Osteocyte (in vitro differentiated cells): ENCODE results near the gene TMPRSS9. TPM values are rescaled to one million over a fixed set of nuclear protein-coding genes. Genes with fewer than 3 reads are reported as not detected.

Experiments used
- DNase-seq: peaks from one replicate; pipeline ENCODE4 v3.0.0; 2021; ENCODE audit warnings: mixed read lengths; ENCODE audit not compliant: unreplicated experiment; ENCODE audit errors: extremely low spot score
- H3K27ac Mint-ChIP-seq: one replicate; pipeline ENCODE4 v1.8.0; 2021; ENCODE audit warnings: mild to moderate bottlenecking, mixed read lengths; ENCODE audit not compliant: unreplicated experiment
- H3K27me3 Mint-ChIP-seq: one replicate; pipeline ENCODE4 v1.8.0; 2021; ENCODE audit warnings: mixed read lengths; ENCODE audit not compliant: unreplicated experiment
- H3K36me3 Mint-ChIP-seq: one replicate; pipeline ENCODE4 v1.8.0; 2021; ENCODE audit warnings: mixed read lengths; ENCODE audit not compliant: unreplicated experiment
- H3K4me1 Mint-ChIP-seq: one replicate; pipeline ENCODE4 v1.8.0; 2021; ENCODE audit warnings: mixed read lengths; ENCODE audit not compliant: unreplicated experiment
- H3K4me3 Mint-ChIP-seq: one replicate; pipeline ENCODE4 v1.8.0; 2021; ENCODE audit warnings: mild to moderate bottlenecking, moderate library complexity, mixed read lengths; ENCODE audit not compliant: unreplicated experiment
- H3K9me3 Mint-ChIP-seq: one replicate; pipeline ENCODE4 v1.8.0; 2021; ENCODE audit warnings: mixed read lengths; ENCODE audit not compliant: unreplicated experiment
- total RNA-seq: library from RNA; stranded (reverse); gene quantifications from 2 replicates; pipeline ENCODE4 v1.2.1, GENCODE V29; 2021
- TF ChIP-seq, protein P1 (sequence below): fragments of 200-600 bp; sonication (generic); IDR thresholded peaks from 2 replicates; pipeline ENCODE4 v1.5.0; 2021; ENCODE audit warnings: antibody characterized with exemption, mild to moderate bottlenecking, moderate library complexity

TMPRSS9 gene
- total RNA-seq, 1 donor from 2014 or later: 0.08 TPM

- no peak for DNase-seq
- H3K9me3 Mint-ChIP-seq: no peaks in the 10 kb centered on the region
- H3K4me1 Mint-ChIP-seq: peaks cover 12% of the 10 kb centered on the region
- H3K4me3 Mint-ChIP-seq: no peak overlapping the region
- TF ChIP-seq, protein P1, sequence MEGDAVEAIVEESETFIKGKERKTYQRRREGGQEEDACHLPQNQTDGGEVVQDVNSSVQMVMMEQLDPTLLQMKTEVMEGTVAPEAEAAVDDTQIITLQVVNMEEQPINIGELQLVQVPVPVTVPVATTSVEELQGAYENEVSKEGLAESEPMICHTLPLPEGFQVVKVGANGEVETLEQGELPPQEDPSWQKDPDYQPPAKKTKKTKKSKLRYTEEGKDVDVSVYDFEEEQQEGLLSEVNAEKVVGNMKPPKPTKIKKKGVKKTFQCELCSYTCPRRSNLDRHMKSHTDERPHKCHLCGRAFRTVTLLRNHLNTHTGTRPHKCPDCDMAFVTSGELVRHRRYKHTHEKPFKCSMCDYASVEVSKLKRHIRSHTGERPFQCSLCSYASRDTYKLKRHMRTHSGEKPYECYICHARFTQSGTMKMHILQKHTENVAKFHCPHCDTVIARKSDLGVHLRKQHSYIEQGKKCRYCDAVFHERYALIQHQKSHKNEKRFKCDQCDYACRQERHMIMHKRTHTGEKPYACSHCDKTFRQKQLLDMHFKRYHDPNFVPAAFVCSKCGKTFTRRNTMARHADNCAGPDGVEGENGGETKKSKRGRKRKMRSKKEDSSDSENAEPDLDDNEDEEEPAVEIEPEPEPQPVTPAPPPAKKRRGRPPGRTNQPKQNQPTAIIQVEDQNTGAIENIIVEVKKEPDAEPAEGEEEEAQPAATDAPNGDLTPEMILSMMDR: no peak
- no peak overlapping the region for H3K27ac Mint-ChIP-seq
- no peaks in the 10 kb centered on the region for H3K27me3 Mint-ChIP-seq
- H3K36me3 Mint-ChIP-seq: no peaks in the 10 kb centered on the region
Observed at GRCh38 chr19:2451741-2452140, 91.7 kb downstream of the TMPRSS9 start.

DNA sequence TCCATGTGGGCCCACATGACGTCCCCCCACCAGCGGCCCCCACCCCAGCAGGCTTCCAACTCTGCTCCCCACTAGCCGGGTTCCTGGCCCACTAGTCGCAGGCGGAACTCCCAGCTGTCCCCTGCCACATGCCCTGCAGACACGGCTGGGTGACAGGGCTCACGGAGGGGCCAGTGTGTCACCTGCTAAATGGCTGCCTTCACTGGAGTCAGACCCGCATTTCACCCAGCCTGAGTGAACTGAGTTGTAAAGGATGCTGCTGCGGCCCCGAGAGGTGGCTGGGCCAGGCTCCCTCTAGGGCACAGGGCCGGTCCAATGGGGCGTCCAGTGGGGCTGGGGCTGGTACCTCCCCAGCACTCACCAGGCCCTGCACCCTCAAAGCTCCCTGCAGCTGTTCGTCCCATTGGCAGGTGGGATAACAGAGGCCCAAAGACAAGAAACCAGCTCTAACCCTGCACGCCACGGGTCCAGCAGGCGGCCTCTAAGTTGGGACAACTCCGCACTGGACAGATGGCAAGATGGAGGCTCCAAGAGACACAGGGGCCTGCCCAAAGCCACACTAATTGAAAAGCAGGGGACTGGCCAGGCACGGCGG is 93.5 kb downstream of the TMPRSS9 start:
- H3K36me3 Mint-ChIP-seq: no peaks in the 10 kb centered on the region
- no peaks in the 10 kb centered on the region for H3K27me3 Mint-ChIP-seq
- peaks cover 18% of the 10 kb centered on the region for H3K4me1 Mint-ChIP-seq
- TF ChIP-seq, protein P1: no peak
- no peak overlapping the region for H3K4me3 Mint-ChIP-seq
- H3K9me3 Mint-ChIP-seq: no peaks in the 10 kb centered on the region
- DNase-seq: no peak
- H3K27ac Mint-ChIP-seq: no peak overlapping the region

- TF ChIP-seq, protein P1: no peak
- peak overlapping the region; percentile 77 for H3K4me3 Mint-ChIP-seq
- H3K27me3 Mint-ChIP-seq: no peaks in the 10 kb centered on the region
- no peak for DNase-seq
- H3K27ac Mint-ChIP-seq: peak overlapping the region; percentile 27
- peaks cover 18% of the 10 kb centered on the region for H3K4me1 Mint-ChIP-seq
- no peaks in the 10 kb centered on the region for H3K9me3 Mint-ChIP-seq
- no peaks in the 10 kb centered on the region for H3K36me3 Mint-ChIP-seq
Observed at GRCh38 chr19:2454199-2454961, 94.3 kb downstream of the TMPRSS9 start.

GRCh38 chr19:2454962-2455850 is 95.1 kb downstream of the TMPRSS9 start:
- H3K27me3 Mint-ChIP-seq: no peaks in the 10 kb centered on the region

More at GRCh38 chr19:2454962-2455850, 95.1 kb downstream of the TMPRSS9 start:
- H3K4me1 Mint-ChIP-seq: peaks cover 18% of the 10 kb centered on the region
- H3K9me3 Mint-ChIP-seq: no peaks in the 10 kb centered on the region
- no peaks in the 10 kb centered on the region for H3K36me3 Mint-ChIP-seq
- no peak for DNase-seq
- H3K4me3 Mint-ChIP-seq: peak overlapping the region; percentile 77
- TF ChIP-seq, protein P1: no peak
- peak overlapping the region; percentile 27 for H3K27ac Mint-ChIP-seq
